ENCODE data around the gene CDKN1C. TPM values are rescaled to one million over a fixed set of nuclear protein-coding genes. Genes with fewer than 3 reads are reported as not detected.

Gene CDKN1C
- polyA plus RNA-seq (2013) = 604 and 638 TPM in 2 replicates

DNA sequence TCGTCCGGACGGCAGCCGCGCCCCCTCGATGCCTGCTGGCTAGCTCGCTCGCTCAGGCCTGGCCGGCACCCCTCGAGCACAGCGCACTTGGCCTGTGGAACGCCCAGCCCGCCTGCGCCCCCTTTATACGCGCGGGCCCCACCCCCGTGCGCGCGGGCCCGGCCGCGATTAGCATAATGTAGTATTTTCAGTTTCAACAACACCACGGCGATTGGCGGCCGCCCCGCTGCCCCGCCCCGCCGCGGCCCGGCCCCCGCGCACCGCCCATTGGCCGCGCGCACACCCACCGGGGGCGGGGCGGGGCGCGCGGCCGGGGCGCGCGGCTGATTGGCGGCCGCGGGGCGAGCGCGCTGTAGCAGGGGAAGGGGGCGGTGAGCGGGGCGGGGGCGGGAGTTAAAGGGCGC is at the start of gene CDKN1C:
Gene CDKN1C (minus strand): TSS at position 98 of the 404 bp plus-strand sequence. CDS start 319 bp downstream, outside the sequence.
- H3K23ac ChIP-seq (ENCODE audit: low read length) = no peak within 1 kb of the TSS
- no peak within 1 kb of the TSS for H3K4ac ChIP-seq (ENCODE audit: low read depth, low read length)
- peaks cover 6 to 12% of the 10 kb centered on the region in 2 experiments for H3K4me1 ChIP-seq (ENCODE audit: control insufficient read depth in 1 of 2, insufficient read depth in 2 of 2, low read length in 2 of 2)
- peaks cover 0 to 8% of the 10 kb centered on the region in 2 experiments for H3K36me3 ChIP-seq (ENCODE audit: control insufficient read depth in 1 of 2, insufficient read depth in 2 of 2, low read length in 2 of 2)
- peak within 1 kb of the TSS; percentile 24 for H3K9ac ChIP-seq (ENCODE audit: low read length)
- H3K27me3 ChIP-seq (ENCODE audit: insufficient read depth, low read length) = peaks cover 12% of the 10 kb centered on the region
- no CpG with 5 or more reads among the region's 61 CpGs for WGBS (ENCODE audit: extremely low coverage, insufficient coverage, insufficient read length)
- peaks cover 7% of the 10 kb centered on the region for H3K79me2 ChIP-seq (ENCODE audit: control insufficient read depth, insufficient read depth, low read length, poor library complexity)
- H3K18ac ChIP-seq (ENCODE audit: low read length) = peak within 1 kb of the TSS; percentile 50
- peaks cover 4% of the 10 kb centered on the region for H3K9me3 ChIP-seq (ENCODE audit: insufficient read depth, low read depth, low read length)
- peak; percentile 68 to 86 for DNase-seq
- peaks cover 18% of the 10 kb centered on the region for H3K79me1 ChIP-seq (ENCODE audit: low read length)
- peak within 1 kb of the TSS; percentile 80 for H4K8ac ChIP-seq (ENCODE audit: low read depth, low read length)
- H4K91ac ChIP-seq (ENCODE audit: low read depth, low read length) = peak within 1 kb of the TSS; percentile 88
- peak within 1 kb of the TSS; percentile 6 for H4K12ac ChIP-seq (ENCODE audit: low read depth, low read length)
- peak within 1 kb of the TSS; percentile 73 for H2BK12ac ChIP-seq (ENCODE audit: low read length)
- peak within 1 kb of the TSS; percentile 73 for H3K27ac ChIP-seq (ENCODE audit: low read depth, low read length)
- H2BK5ac ChIP-seq (ENCODE audit: low read depth, low read length, poor library complexity) = peak within 1 kb of the TSS; percentile 48
- H2BK120ac ChIP-seq (ENCODE audit: insufficient read depth, low read length, poor library complexity) = peak within 1 kb of the TSS; percentile 69
- no peak within 1 kb of the TSS for H2AFZ ChIP-seq (ENCODE audit: insufficient read depth, low read length, poor library complexity)
- H2AK5ac ChIP-seq (ENCODE audit: low read length) = peak within 1 kb of the TSS; percentile 57
- H3K14ac ChIP-seq (ENCODE audit: low read length) = peak within 1 kb of the TSS; percentile 83
- peak within 1 kb of the TSS; percentile 78 for H3K4me3 ChIP-seq (ENCODE audit: low read depth, low read length)
- H3K4me2 ChIP-seq (ENCODE audit: low read length) = peak within 1 kb of the TSS; percentile 78

DNA sequence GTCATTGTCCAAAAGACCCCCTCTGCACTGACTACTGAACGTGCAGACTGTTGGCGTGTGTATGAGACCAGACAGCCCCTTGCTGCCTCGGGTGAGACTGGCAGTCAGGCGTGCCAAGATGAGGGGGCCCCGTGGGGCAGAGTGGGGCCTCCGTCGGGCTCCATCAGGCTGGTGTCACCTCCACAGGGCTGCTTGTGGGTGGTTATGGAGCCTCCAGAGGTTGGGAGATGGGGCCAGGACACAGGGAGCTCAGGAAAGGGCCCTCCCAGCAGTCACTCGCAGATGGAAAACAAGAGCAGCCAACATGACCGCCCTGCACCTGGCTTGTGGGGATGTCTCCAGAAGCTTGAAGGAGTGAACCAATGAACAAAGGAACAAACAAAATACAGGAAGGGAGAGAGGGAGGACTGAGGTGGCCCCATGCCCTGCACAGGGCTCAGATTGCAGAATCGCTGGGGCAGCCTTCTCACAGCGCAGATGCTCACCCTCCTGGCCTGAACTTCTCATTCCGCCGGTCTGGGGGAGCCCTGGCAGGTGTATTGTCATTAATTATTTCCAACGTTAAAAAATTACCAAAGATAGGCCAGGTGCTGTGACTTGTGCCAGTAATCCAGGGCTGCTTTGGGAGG is 49.1 kb upstream of the CDKN1C start:
- Histone ChIP-seq H3K27me3 (ENCODE audit: insufficient read depth, low read length) (peaks cover 6% of the 10 kb centered on the region), H3K36me3 (ENCODE audit: control insufficient read depth in 1 of 2, insufficient read depth in 2 of 2, low read length in 2 of 2) (no peaks in the 10 kb centered on the region), H2AFZ (ENCODE audit: insufficient read depth, low read length, poor library complexity) (no peak overlapping the region), H3K18ac (ENCODE audit: low read length) (no peak overlapping the region), H2BK5ac (ENCODE audit: low read depth, low read length, poor library complexity) (no peak overlapping the region), H3K23ac (ENCODE audit: low read length) (no peak overlapping the region), H3K9me3 (ENCODE audit: insufficient read depth, low read depth, low read length) (peaks cover 9% of the 10 kb centered on the region), H3K4me2 (ENCODE audit: low read length) (no peak overlapping the region), H3K79me2 (ENCODE audit: control insufficient read depth, insufficient read depth, low read length, poor library complexity) (no peaks in the 10 kb centered on the region), H3K4me3 (ENCODE audit: low read depth, low read length) (no peak overlapping the region), H3K4ac (ENCODE audit: low read depth, low read length) (no peak overlapping the region), H4K12ac (ENCODE audit: low read depth, low read length) (no peak overlapping the region), H3K79me1 (ENCODE audit: low read length) (peaks cover 4% of the 10 kb centered on the region), H2BK120ac (ENCODE audit: insufficient read depth, low read length, poor library complexity) (no peak overlapping the region), H3K9ac (ENCODE audit: low read length) (no peak overlapping the region), H2BK12ac (ENCODE audit: low read length) (no peak overlapping the region), H4K8ac (ENCODE audit: low read depth, low read length) (no peak overlapping the region), H2AK5ac (ENCODE audit: low read length) (no peak overlapping the region), H4K91ac (ENCODE audit: low read depth, low read length) (no peak overlapping the region), H3K27ac (ENCODE audit: low read depth, low read length) (no peak overlapping the region), H3K4me1 (ENCODE audit: control insufficient read depth in 1 of 2, insufficient read depth in 2 of 2, low read length in 2 of 2) (peaks cover 9 to 18% of the 10 kb centered on the region in 2 experiments), H3K14ac (ENCODE audit: low read length) (no peak overlapping the region)
- DNase-seq = no peak
- no CpG with 5 or more reads among the region's 14 CpGs for WGBS (ENCODE audit: extremely low coverage, insufficient coverage, insufficient read length)

DNA sequence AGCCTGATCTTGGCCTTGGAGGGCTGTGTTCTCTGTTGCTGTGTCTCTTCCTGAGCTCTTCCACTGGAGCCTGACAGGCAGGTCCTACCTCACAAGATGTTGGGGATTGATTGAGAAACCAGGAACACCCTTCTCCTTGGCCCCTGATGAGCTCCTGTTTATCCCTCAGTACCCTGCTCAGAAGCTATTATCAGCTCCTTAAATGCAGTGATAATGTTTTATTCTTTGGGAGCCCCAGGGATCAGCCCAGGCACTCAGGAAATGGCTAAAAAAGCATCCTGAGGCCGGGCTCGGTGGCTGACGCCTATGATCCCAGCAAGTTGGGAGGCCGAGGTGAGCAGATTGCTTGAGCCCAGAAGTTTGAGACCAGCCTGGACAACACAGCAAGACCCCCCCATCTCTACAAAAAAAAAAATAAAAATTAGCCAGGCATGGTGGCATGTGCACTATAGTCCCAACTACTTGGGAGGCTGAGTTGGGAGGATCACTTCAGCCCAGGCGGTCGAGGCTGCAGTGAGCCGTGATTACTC is 48.5 kb upstream of the CDKN1C start:
- Histone ChIP-seq H4K12ac (ENCODE audit: low read depth, low read length) (no peak overlapping the region), H2BK12ac (ENCODE audit: low read length) (no peak overlapping the region), H3K27me3 (ENCODE audit: insufficient read depth, low read length) (peaks cover 11% of the 10 kb centered on the region), H2AK5ac (ENCODE audit: low read length) (no peak overlapping the region), H2BK120ac (ENCODE audit: insufficient read depth, low read length, poor library complexity) (no peak overlapping the region), H4K8ac (ENCODE audit: low read depth, low read length) (no peak overlapping the region), H3K36me3 (ENCODE audit: control insufficient read depth in 1 of 2, insufficient read depth in 2 of 2, low read length in 2 of 2) (no peaks in the 10 kb centered on the region), H3K18ac (ENCODE audit: low read length) (no peak overlapping the region), H2AFZ (ENCODE audit: insufficient read depth, low read length, poor library complexity) (no peak overlapping the region), H3K9me3 (ENCODE audit: insufficient read depth, low read depth, low read length) (peaks cover 8% of the 10 kb centered on the region), H2BK5ac (ENCODE audit: low read depth, low read length, poor library complexity) (no peak overlapping the region), H3K9ac (ENCODE audit: low read length) (no peak overlapping the region), H3K4me2 (ENCODE audit: low read length) (no peak overlapping the region), H3K4me1 (ENCODE audit: control insufficient read depth in 1 of 2, insufficient read depth in 2 of 2, low read length in 2 of 2) (peaks cover 12 to 22% of the 10 kb centered on the region in 2 experiments), H3K4ac (ENCODE audit: low read depth, low read length) (no peak overlapping the region), H3K4me3 (ENCODE audit: low read depth, low read length) (no peak overlapping the region), H3K27ac (ENCODE audit: low read depth, low read length) (no peak overlapping the region), H3K23ac (ENCODE audit: low read length) (no peak overlapping the region), H4K91ac (ENCODE audit: low read depth, low read length) (no peak overlapping the region), H3K79me1 (ENCODE audit: low read length) (peaks cover 5% of the 10 kb centered on the region), H3K79me2 (ENCODE audit: control insufficient read depth, insufficient read depth, low read length, poor library complexity) (no peaks in the 10 kb centered on the region), H3K14ac (ENCODE audit: low read length) (no peak overlapping the region)
- DNase-seq = no peak
- WGBS (ENCODE audit: extremely low coverage, insufficient coverage, insufficient read length) = no CpG with 5 or more reads among the region's 7 CpGs

GRCh38 chr11:2933375-2934020 is 47.9 kb upstream of the CDKN1C start:
- H3K36me3 ChIP-seq (ENCODE audit: control insufficient read depth in 1 of 2, insufficient read depth in 2 of 2, low read length in 2 of 2) = no peaks in the 10 kb centered on the region
- H4K8ac ChIP-seq (ENCODE audit: low read depth, low read length) = no peak overlapping the region
- no peak overlapping the region for H3K18ac ChIP-seq (ENCODE audit: low read length)
- peaks cover 17% of the 10 kb centered on the region for H3K27me3 ChIP-seq (ENCODE audit: insufficient read depth, low read length)
- no peaks in the 10 kb centered on the region for H3K79me2 ChIP-seq (ENCODE audit: control insufficient read depth, insufficient read depth, low read length, poor library complexity)
- H3K9me3 ChIP-seq (ENCODE audit: insufficient read depth, low read depth, low read length) = peaks cover 7% of the 10 kb centered on the region
- H3K23ac ChIP-seq (ENCODE audit: low read length) = no peak overlapping the region
- H3K27ac ChIP-seq (ENCODE audit: low read depth, low read length) = no peak overlapping the region
- no peak overlapping the region for H3K4me2 ChIP-seq (ENCODE audit: low read length)
- no peak overlapping the region for H3K14ac ChIP-seq (ENCODE audit: low read length)
- no peak overlapping the region for H2AFZ ChIP-seq (ENCODE audit: insufficient read depth, low read length, poor library complexity)
- H3K4ac ChIP-seq (ENCODE audit: low read depth, low read length) = no peak overlapping the region
- no peak overlapping the region for H4K91ac ChIP-seq (ENCODE audit: low read depth, low read length)
- H3K9ac ChIP-seq (ENCODE audit: low read length) = no peak overlapping the region
- no peak overlapping the region for H2BK120ac ChIP-seq (ENCODE audit: insufficient read depth, low read length, poor library complexity)
- no CpG with 5 or more reads among the region's 12 CpGs for whole genome bisulfite sequencing (ENCODE audit: extremely low coverage, insufficient coverage, insufficient read length)
- H4K12ac ChIP-seq (ENCODE audit: low read depth, low read length) = no peak overlapping the region
- no peak overlapping the region for H2BK5ac ChIP-seq (ENCODE audit: low read depth, low read length, poor library complexity)
- H3K4me1 ChIP-seq (ENCODE audit: control insufficient read depth in 1 of 2, insufficient read depth in 2 of 2, low read length in 2 of 2) = peaks cover 15 to 28% of the 10 kb centered on the region in 2 experiments
- H2BK12ac ChIP-seq (ENCODE audit: low read length) = no peak overlapping the region
- no peak overlapping the region for H2AK5ac ChIP-seq (ENCODE audit: low read length)
- H3K4me3 ChIP-seq (ENCODE audit: low read depth, low read length) = no peak overlapping the region
- DNase-seq = peak; percentile 96
- peaks cover 5% of the 10 kb centered on the region for H3K79me1 ChIP-seq (ENCODE audit: low read length)
